Right lobe of liver (tissue), 4 donors: Measurements from ENCODE around the gene FILIP1L.

Experiments used
- POLR2A ChIP-seq: fragments of 450-650 bp; IDR thresholded peaks from one replicate; pipeline ENCODE4 v1.6.1; 2017; ENCODE audit warnings: antibody characterized with exemption, mild to moderate bottlenecking
- TF ChIP-seq, protein P1 (sequence below), 4 donors: fragments of 200-600 bp in 3 of 4; fragments of 450-650 bp in 1 of 4; IDR thresholded peaks; one replicate each; pipeline versions ENCODE4 v1.5.1 to v1.8.0; 2016 to 2022; ENCODE audit warnings: antibody characterized with exemption in 4 of 4, mild to moderate bottlenecking in 2 of 4
- donor health status: DM: no; HTN: no; CAD: no.
- donor health status: DM: no; HTN: no; CAD: no.
- donor health status: DM: no; HTN: yes; CAD: no.

DNA sequence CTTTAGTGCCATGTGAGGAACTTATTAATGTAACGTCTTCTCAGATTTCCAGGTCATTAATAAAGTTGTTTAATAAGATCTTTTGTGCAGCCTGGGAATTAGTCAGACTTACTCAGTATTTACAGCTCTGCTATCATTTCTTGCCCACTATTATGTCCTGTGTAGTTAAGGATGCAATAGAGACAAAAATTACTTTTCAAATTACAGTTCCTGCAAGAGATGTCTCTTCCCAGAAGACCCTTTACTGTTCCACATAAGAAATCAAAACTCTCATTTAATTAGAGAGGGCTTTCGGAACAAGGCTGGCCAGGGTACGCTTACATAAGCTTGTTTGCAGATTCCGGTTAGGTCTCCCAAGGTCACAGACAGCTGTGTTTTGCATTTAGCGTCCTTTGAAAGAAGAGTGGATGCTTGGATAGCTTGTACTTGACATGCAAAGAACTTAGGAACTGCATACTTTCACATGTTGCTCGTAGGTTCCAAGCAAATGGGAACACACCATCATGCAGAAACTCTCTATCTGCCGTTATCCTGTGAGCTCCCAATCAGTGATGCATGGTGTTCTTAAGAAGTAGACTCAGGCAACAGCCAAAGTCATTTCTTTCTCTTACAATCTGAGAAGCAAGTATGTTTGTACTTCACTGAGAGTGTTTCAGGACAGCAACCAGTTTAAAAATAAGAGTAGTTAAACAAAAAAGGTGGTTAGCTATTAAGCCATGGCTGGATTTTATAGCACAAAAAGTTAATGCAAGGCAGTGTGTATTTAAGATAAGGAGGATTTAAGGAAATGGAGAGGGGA, 37.4 kb downstream of the FILIP1L start:
- TF ChIP-seq, protein P1, sequence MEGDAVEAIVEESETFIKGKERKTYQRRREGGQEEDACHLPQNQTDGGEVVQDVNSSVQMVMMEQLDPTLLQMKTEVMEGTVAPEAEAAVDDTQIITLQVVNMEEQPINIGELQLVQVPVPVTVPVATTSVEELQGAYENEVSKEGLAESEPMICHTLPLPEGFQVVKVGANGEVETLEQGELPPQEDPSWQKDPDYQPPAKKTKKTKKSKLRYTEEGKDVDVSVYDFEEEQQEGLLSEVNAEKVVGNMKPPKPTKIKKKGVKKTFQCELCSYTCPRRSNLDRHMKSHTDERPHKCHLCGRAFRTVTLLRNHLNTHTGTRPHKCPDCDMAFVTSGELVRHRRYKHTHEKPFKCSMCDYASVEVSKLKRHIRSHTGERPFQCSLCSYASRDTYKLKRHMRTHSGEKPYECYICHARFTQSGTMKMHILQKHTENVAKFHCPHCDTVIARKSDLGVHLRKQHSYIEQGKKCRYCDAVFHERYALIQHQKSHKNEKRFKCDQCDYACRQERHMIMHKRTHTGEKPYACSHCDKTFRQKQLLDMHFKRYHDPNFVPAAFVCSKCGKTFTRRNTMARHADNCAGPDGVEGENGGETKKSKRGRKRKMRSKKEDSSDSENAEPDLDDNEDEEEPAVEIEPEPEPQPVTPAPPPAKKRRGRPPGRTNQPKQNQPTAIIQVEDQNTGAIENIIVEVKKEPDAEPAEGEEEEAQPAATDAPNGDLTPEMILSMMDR (IDR thresholded peaks at IDR 0.05), result no peak
- no peak for TF ChIP-seq POLR2A
